HG03469 (cell line): ENCODE results near the gene CPEB3.
A peak's percentile ranks its signal among the peaks of the same experiment; 100 is the strongest.
"Not testable (repeated sequence)": the region's sequence is repeated elsewhere in the genome, so short reads cannot be mapped to it uniquely, and the experiment has no call there.

Experiments
- ATAC-seq: cut with Tn5 transposase; IDR thresholded peaks from one replicate; pipeline ENCODE4 v1.9.1; 2021; ENCODE audit warnings: mild to moderate bottlenecking, moderate library complexity, moderate number of reproducible peaks; ENCODE audit not compliant: unreplicated experiment

CPEB3 gene

GRCh38 chr10:92290837-92291615, at the start of gene CPEB3, which contains the start of gene MARCHF5:
CPEB3 (minus strand) TSS chr10:92291078; CDS start chr10:92240350, 50,728 bp downstream.
MARCHF5 (plus strand) TSS chr10:92291167; CDS start chr10:92291495, 328 bp downstream.
- ATAC-seq: peak; percentile 94

- not testable (repeated sequence) for ATAC-seq
These were observed 39.0 kb upstream of the CPEB3 start for GRCh38 chr10:92329927-92330326.

DNA sequence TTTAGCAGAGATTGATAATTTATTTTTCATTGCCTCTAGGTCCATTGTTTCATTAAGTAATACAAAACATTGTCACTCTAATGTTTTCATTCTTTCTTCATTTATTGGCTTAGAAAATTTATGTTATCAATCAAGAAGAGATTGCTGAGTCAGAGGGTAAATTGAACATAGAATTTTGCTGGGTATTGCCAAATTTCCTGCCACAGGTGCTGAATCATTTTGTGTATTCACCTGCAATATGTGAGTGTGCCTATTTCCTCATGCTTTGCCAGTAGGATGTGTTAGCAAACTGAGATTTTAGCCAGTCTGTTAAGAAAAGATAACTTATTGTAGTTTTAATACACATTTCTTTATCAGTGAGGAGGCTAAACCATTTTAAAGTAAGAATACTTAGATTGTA, 38.1 kb upstream of the CPEB3 start:
- ATAC-seq: no peak

DNA sequence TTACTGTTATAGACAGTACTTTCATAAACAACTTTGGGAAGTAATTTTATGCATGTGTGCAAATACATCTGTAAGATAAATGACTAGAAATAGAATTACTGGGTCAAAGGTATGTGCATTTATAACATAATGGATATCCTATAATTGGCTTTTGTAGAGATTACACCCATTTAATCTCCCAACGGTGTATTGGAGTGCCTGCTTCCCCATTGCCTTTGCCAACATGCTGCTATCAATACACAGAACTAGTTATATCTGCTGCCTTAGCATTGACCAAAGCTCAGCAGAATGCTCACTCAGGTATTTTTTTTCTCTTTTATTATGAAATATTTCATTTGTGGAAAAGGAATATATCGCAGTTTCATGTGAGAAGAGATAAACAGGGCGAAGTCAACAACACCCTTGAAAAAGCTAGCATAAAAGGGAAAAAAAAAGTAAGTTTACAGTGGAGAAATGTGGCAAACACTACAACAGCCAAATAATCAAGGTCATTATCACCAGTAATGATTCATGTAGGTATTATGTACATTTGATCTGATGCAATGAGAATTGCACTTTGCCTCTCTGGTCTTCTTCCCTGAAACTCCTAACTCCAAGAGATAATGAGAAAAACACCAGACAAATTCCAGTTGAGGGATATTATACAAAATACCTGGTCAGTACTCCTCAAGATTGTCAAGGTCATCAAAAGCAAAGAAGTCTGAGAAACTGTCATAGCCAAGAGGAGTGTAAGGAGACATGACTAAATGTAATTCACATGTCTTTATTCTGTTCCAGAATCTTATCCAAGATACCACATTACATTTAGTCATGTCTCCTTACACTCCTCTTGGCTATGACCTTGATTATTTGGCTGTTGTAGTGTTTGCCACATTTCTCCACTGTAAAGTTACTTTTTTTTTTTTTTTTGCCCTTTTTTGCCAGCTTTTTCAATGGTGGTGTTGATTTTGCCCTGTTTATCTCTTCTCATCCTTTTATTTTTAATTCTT, 36.9 kb upstream of the CPEB3 start:
- ATAC-seq: no peak

- no peak for ATAC-seq
These were observed 32.2 kb upstream of the CPEB3 start for GRCh38 chr10:92323079-92323478.

- ATAC-seq: no peak
These were observed 25.7 kb upstream of the CPEB3 start for GRCh38 chr10:92316610-92317009.

DNA sequence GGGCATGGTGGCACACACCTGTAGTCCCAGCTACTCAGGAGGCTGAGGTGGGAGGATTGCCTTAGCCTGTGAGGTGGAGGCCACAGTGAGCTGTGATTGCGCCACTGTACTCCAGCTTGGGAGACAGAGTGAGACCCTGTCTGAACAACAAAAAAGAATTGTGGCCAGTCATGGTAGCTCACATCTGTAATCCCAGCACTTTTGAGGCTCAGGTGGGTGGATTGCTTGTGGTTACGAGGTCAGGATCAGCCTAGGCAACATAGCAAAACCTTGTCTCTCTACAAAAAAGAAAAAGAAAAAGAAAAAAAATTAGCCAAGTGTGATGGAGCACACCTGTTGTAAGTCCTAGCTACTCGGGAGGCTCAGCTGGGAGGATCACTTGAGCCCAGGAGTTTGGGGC, 22.9 kb upstream of the CPEB3 start:
- no peak for ATAC-seq

DNA sequence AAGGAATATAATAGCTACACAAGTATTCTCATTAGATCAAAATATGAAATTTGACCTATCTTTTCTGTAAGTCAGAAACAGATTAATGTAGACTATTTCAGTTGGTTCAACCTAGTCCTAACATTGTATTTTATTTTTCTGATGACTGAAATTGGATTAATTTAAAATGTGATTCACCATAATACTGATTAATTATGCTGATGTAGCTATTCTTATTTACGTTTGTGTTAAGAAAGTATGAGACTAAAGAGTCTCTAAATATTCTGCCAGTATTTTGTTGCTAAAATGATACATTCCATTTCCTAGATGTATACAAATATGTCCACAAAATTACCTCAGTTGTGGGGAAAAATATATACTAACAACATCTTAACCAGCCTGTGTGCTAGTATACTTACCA, 18.4 kb upstream of the CPEB3 start:
- ATAC-seq: no peak

DNA sequence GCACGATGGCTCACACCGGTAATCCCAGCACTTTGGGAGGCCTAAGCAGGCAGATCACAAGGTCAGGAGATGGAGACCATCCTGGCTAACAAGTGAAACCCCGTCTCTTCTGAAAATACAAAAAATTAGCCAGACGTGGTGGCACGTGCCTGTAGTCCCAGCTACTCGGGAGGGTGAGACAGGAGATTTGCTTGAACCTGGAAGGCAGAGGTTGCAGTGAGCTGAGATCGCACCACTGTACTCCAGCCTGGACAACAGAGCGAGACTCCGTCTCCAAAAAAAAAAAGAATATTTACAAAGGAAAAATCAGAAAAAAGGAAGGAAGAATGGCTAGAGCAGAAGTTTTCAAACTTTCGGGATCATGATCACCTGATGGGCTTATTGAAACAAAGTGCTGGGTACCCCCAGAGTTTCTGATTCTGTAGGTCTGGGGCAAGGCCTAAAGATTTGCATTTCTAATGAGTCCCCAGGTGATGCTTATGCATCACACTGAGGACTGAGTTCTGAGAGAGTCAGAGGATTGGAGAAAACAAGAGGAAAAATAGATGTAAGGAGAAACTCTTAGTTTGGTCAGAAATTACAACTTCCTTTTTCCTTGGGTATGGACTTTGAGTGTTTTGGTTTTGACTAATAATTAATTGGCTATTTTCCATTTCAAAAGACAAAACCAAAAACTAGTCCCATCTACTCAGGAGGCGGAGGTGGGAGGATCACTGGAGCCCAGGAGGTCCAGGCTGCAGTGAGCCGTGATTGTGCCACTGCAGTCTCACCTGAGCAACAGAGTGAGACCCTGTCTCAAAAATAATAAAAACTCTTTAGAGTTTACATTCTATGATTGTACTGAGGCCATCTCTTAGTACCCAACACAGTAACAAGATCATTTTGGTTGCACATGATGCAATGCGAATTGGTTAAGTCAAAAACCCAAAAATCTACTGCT, 14.5 kb upstream of the CPEB3 start:
- no peak for ATAC-seq

- no peak for ATAC-seq
These were observed 13.2 kb upstream of the CPEB3 start for GRCh38 chr10:92304061-92304460.

DNA sequence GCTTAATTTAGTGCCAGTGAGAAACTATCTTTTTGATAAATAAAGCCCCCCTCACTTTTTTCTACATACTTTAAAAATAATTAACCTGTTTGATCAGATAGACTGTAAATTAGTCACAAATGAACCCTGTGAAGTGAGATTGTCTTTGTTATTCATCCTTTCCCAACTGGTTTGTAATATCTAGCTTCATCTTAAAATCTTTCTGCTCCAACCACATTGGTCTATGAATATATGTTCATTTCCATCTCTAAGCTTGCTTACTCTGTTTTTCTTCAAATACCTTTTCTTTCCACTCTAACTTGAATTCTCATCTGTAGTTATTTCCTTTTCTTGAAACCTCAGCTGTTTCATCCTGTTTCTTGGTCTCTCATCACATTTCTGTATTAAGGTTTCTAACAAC, 12.2 kb upstream of the CPEB3 start:
- no peak for ATAC-seq

- ATAC-seq: no peak
These were observed 7.6 kb upstream of the CPEB3 start for GRCh38 chr10:92298487-92298886.

DNA sequence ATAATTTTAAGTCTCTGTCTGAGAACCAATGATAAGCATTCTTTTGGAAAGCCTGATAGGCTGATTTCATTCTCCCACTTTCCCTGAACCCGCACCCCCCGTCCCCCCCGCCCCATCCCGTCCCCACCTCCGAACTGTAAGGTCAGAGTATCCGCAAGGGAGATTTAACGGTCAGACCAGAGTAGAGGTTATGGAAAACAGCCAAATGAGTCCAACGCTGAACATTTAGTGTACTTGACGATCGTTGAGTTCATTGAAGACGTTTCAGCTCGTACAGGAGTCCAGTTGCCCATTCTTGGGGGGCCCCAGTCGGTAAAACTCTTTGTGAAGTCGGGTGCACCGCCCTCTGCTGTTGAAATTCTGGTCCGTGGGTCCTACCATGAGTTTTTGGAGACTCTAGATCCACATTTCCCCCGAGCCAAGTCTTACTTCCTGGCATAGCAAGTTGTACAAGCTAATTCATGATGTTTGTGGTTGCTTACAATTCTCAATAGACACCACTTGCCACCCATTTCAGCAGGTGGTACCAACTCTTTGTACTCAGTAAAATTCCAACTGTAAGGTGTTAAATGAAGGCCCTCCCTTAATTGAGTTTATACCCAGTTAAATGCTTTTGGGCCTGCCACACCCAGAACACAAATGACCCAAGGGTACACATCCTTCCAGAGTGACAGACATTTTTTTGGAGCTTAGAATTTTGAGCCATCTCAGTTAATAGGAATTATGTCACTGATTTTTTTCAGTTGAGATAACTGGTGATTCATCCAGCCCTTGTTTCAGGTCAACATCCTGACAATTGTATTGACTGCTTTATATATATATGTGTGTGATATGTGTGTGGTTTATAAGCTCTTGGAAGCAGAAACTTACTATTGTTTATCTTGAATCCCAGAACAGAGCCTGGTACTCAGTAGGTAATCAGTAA, 1.3 kb upstream of the CPEB3 start:
- ATAC-seq: no peak

DNA sequence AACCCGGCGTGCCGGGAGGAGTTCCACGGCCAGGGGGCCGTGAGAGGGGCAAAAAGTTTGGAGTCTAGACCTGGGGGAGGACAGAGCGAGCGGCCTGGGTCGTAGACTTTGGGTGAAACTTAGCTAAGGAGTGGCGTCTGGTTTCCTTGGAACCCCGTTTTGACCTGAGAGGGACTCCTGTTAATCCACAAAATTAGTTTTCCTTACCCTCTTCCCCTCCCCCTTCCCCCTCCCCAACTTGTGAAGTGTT, 663 bp upstream of the CPEB3 start:
- ATAC-seq: no peak

- peak; percentile 4 for ATAC-seq
These were observed 622 bp downstream of the CPEB3 start for GRCh38 chr10:92290076-92290836.

DNA sequence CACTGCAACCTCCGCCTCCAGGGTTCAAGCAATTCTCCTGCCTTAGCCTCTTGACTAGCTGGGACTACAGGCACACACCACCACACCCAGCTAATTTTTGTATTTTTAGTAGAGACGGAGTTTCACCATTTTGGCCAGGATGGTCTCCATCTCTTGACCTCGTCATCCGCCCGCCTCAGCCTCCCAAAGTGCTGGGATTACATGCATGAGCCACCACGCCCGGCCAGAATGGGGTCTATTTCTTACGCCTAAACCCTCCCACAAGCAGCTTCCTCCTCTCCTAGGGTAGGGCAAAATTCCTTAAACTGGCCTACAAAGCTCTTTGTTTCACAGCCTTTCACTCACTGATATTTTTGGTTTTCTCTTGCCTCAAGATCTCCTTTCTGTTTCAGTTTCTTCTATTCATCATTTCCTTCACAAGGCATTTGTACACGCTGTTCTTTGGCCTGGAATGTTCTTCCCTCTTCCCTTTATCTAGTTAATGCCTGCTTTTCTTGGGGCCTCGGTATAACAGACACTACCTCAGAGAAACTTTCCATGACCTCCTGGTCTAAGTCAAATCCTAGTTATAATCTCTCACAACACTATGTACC, 6.7 kb downstream of the CPEB3 start:
- no peak for ATAC-seq

- ATAC-seq: no peak
These were observed 11.7 kb downstream of the CPEB3 start for GRCh38 chr10:92278996-92279696.

- no peak for ATAC-seq
These were observed 16.8 kb downstream of the CPEB3 start for GRCh38 chr10:92274071-92274470.
